A673 (cell line): ENCODE results near the gene RBP3.

Experiments used
- CTCF ChIP-seq: fragments of 300-800, 200-600 bp; sonication (generic); conservative IDR thresholded peaks from 2 replicates; pipeline ENCODE4 v1.5.1; 2017; ENCODE audit warnings: low read depth, mild to moderate bottlenecking, antibody characterized with exemption, low read length, moderate library complexity, mixed read lengths
- EZH2 ChIP-seq: fragments of 200-600 bp; sonication (generic); IDR thresholded peaks from 2 replicates; pipeline ENCODE4 v1.6.1; 2017; ENCODE audit warnings: borderline replicate concordance, low read depth, mild to moderate bottlenecking, mixed read lengths, antibody characterized with exemption, low read length; ENCODE audit not compliant: poor library complexity, severe bottlenecking

- TF ChIP-seq CTCF (no peak), EZH2 (no peak)
These were observed 42.6 kb upstream of the RBP3 start for GRCh38 chr10:47305566-47305965.
